Breast epithelium (tissue), 3 donors: Measurements from ENCODE around the gene LRP6.

Experiments
- POLR2A ChIP-seq: fragments of 450-650 bp; IDR thresholded peaks from one replicate; pipeline ENCODE4 v1.6.1; 2016; ENCODE audit warnings: antibody characterized with exemption, mild to moderate bottlenecking, moderate library complexity
- POLR2AphosphoS5 ChIP-seq, 3 donors: sonication (generic); formaldehyde crosslinking; IDR thresholded peaks; one replicate each; pipeline ENCODE4 v1.6.1; 2017; ENCODE audit warnings: antibody characterized with exemption in 3 of 3
- TF ChIP-seq, protein P1 (sequence below), 3 donors: fragments of 450-650 bp; IDR thresholded peaks; one replicate each; pipeline ENCODE4 v1.5.1; 2016 to 2017; ENCODE audit warnings: antibody characterized with exemption in 3 of 3, mild to moderate bottlenecking in 3 of 3, moderate library complexity in 3 of 3

DNA sequence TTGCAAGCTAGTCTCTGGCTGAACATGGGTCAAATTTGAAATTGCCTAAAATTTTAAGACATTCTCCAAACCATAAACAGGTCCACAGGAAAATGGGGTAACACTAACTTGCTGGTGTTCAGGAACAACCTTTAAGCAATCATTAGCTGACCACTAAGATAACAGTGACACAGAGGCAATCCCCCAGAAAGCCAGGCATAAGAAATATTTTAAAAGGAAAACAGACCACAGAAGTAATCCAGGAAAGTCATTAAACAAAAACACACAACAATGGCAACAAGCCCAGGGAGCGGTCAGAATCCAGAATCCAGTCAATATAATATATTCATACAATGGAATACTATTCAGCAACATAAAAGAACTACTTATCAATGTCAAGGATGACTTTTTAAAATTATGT is 59.1 kb downstream of the LRP6 start:
- TF ChIP-seq, protein P1, sequence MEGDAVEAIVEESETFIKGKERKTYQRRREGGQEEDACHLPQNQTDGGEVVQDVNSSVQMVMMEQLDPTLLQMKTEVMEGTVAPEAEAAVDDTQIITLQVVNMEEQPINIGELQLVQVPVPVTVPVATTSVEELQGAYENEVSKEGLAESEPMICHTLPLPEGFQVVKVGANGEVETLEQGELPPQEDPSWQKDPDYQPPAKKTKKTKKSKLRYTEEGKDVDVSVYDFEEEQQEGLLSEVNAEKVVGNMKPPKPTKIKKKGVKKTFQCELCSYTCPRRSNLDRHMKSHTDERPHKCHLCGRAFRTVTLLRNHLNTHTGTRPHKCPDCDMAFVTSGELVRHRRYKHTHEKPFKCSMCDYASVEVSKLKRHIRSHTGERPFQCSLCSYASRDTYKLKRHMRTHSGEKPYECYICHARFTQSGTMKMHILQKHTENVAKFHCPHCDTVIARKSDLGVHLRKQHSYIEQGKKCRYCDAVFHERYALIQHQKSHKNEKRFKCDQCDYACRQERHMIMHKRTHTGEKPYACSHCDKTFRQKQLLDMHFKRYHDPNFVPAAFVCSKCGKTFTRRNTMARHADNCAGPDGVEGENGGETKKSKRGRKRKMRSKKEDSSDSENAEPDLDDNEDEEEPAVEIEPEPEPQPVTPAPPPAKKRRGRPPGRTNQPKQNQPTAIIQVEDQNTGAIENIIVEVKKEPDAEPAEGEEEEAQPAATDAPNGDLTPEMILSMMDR (IDR thresholded peaks at IDR 0.05) = no peak
- TF ChIP-seq POLR2A (no peak), POLR2AphosphoS5 (IDR thresholded peaks at IDR 0.05) (no peak)
